GM23338 (cell line): ENCODE measurements around the gene MCM3. TPM values are rescaled to one million over a fixed set of nuclear protein-coding genes. Genes with fewer than 3 reads are reported as not detected.

Experiments
- EZH2 ChIP-seq: fragments of 200-600 bp; sonication (generic); IDR thresholded peaks from one replicate; pipeline ENCODE4 v1.8.0; 2017; ENCODE audit warnings: antibody characterized with exemption, mild to moderate bottlenecking, low read depth; ENCODE audit not compliant: unreplicated experiment
- JUNB ChIP-seq: IDR thresholded peaks from one replicate; pipeline ENCODE4 v1.6.1; 2016; ENCODE audit warnings: antibody characterized with exemption; ENCODE audit not compliant: unreplicated experiment
- ZNF114 ChIP-seq: fragments of 250-450 bp; sonication (Bioruptor Pico); IDR thresholded peaks from 2 replicates; pipeline ENCODE4 v1.5.0; 2020; ENCODE audit warnings: mild to moderate bottlenecking, moderate library complexity
- polyA plus RNA-seq: library from polyadenylated mRNA; unstranded; fragments of >200 nt; fragmentation: Nextera tagmentation; extraction: Ambion mirVana; gene quantifications from 2 replicates; pipeline ENCODE4 v1.2.1, GENCODE V29; 2016
- total RNA-seq: library from RNA; depleted of rRNA; stranded (reverse); fragments of >200 nt; shearing (Covaris generic); gene quantifications from 2 replicates; pipeline ENCODE4 v1.2.3, GENCODE V29; 2014
- TF ChIP-seq, protein P1 (sequence below): fragments of 250-450 bp; sonication (Bioruptor Pico); IDR thresholded peaks from 2 replicates; pipeline ENCODE4 v1.5.0; 2020; ENCODE audit warnings: mild to moderate bottlenecking, moderate library complexity
- TF ChIP-seq, protein P2 (sequence below): IDR thresholded peaks from one replicate; pipeline ENCODE4 v1.6.1; 2018; ENCODE audit warnings: antibody characterized with exemption; ENCODE audit not compliant: unreplicated experiment

Gene MCM3
- total and polyA plus RNA-seq, 2 experiments from 2014 or later, result 157 to 369 TPM

DNA sequence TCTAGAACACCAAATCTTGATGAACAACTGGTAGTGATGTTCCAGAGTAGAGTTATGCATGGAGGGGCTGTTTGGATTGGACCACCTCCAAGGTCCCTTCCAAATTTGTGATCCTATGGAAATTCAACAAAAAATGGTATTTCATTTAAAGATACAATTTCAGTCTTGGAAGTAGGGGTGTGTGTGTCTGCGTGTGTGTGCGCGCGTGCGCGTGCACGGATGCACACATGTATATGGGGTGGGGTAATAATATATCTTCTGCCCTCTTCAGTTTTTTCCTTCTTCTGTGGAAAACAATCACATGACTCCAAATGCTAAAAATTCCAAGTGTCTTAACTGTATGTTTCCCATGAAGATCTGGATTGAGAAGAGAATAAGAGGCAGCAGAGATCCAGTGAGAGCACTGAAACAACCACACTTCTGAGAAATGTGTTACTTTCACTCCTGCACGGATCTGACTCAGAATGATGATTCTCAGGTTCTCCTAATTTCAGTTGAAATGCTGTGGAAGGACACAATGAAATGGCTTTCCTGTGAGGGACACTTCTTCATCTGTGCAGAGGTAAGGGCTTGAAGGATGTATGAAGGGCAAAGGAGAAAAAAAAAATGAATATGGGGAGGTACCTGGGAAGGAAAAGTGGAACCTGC, 29.7 kb downstream of the MCM3 start (continued):
- TF ChIP-seq, protein P1, sequence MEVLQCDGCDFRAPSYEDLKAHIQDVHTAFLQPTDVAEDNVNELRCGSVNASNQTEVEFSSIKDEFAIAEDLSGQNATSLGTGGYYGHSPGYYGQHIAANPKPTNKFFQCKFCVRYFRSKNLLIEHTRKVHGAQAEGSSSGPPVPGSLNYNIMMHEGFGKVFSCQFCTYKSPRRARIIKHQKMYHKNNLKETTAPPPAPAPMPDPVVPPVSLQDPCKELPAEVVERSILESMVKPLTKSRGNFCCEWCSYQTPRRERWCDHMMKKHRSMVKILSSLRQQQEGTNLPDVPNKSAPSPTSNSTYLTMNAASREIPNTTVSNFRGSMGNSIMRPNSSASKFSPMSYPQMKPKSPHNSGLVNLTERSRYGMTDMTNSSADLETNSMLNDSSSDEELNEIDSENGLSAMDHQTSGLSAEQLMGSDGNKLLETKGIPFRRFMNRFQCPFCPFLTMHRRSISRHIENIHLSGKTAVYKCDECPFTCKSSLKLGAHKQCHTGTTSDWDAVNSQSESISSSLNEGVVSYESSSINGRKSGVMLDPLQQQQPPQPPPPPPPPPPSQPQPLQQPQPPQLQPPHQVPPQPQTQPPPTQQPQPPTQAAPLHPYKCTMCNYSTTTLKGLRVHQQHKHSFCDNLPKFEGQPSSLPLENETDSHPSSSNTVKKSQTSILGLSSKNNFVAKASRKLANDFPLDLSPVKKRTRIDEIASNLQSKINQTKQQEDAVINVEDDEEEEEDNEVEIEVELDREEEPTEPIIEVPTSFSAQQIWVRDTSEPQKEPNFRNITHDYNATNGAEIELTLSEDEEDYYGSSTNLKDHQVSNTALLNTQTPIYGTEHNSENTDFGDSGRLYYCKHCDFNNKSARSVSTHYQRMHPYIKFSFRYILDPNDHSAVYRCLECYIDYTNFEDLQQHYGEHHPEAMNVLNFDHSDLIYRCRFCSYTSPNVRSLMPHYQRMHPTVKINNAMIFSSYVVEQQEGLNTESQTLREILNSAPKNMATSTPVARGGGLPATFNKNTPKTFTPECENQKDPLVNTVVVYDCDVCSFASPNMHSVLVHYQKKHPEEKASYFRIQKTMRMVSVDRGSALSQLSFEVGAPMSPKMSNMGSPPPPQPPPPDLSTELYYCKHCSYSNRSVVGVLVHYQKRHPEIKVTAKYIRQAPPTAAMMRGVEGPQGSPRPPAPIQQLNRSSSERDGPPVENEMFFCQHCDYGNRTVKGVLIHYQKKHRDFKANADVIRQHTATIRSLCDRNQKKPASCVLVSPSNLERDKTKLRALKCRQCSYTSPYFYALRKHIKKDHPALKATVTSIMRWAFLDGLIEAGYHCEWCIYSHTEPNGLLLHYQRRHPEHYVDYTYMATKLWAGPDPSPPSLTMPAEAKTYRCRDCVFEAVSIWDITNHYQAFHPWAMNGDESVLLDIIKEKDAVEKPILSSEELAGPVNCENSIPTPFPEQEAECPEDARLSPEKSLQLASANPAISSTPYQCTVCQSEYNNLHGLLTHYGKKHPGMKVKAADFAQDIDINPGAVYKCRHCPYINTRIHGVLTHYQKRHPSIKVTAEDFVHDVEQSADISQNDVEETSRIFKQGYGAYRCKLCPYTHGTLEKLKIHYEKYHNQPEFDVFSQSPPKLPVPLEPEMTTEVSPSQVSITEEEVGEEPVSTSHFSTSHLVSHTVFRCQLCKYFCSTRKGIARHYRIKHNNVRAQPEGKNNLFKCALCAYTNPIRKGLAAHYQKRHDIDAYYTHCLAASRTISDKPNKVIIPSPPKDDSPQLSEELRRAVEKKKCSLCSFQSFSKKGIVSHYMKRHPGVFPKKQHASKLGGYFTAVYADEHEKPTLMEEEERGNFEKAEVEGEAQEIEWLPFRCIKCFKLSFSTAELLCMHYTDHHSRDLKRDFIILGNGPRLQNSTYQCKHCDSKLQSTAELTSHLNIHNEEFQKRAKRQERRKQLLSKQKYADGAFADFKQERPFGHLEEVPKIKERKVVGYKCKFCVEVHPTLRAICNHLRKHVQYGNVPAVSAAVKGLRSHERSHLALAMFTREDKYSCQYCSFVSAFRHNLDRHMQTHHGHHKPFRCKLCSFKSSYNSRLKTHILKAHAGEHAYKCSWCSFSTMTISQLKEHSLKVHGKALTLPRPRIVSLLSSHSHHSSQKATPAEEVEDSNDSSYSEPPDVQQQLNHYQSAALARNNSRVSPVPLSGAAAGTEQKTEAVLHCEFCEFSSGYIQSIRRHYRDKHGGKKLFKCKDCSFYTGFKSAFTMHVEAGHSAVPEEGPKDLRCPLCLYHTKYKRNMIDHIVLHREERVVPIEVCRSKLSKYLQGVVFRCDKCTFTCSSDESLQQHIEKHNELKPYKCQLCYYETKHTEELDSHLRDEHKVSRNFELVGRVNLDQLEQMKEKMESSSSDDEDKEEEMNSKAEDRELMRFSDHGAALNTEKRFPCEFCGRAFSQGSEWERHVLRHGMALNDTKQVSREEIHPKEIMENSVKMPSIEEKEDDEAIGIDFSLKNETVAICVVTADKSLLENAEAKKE (CRISPR knock-in tag), result no peak
- TF ChIP-seq, protein P2, sequence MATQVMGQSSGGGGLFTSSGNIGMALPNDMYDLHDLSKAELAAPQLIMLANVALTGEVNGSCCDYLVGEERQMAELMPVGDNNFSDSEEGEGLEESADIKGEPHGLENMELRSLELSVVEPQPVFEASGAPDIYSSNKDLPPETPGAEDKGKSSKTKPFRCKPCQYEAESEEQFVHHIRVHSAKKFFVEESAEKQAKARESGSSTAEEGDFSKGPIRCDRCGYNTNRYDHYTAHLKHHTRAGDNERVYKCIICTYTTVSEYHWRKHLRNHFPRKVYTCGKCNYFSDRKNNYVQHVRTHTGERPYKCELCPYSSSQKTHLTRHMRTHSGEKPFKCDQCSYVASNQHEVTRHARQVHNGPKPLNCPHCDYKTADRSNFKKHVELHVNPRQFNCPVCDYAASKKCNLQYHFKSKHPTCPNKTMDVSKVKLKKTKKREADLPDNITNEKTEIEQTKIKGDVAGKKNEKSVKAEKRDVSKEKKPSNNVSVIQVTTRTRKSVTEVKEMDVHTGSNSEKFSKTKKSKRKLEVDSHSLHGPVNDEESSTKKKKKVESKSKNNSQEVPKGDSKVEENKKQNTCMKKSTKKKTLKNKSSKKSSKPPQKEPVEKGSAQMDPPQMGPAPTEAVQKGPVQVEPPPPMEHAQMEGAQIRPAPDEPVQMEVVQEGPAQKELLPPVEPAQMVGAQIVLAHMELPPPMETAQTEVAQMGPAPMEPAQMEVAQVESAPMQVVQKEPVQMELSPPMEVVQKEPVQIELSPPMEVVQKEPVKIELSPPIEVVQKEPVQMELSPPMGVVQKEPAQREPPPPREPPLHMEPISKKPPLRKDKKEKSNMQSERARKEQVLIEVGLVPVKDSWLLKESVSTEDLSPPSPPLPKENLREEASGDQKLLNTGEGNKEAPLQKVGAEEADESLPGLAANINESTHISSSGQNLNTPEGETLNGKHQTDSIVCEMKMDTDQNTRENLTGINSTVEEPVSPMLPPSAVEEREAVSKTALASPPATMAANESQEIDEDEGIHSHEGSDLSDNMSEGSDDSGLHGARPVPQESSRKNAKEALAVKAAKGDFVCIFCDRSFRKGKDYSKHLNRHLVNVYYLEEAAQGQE, result no peak
- TF ChIP-seq EZH2 (no peak), JUNB (no peak), ZNF114 (no peak)
